Measurements from ENCODE around the gene LECT2. TPM values are rescaled to one million over a fixed set of nuclear protein-coding genes. Genes with fewer than 3 reads are reported as not detected.

Gene LECT2
- polyA plus RNA-seq, 10 donors: 0.28 to 0.90 (median 0.33) TPM; not detected in 7

GRCh38 chr5:135979510-135979909 is 24.7 kb upstream of the LECT2 start:
- DNase-seq: peak; percentile 93 to 96 (median 93)

GRCh38 chr5:135978993-135979392 is 24.2 kb upstream of the LECT2 start:
- DNase-seq: no peak

GRCh38 chr5:135978212-135978631 is 23.4 kb upstream of the LECT2 start:
- DNase-seq: no peak

GRCh38 chr5:135977375-135977928 is 22.7 kb upstream of the LECT2 start:
- DNase-seq: no peak

GRCh38 chr5:135976216-135976615 is 21.4 kb upstream of the LECT2 start:
- no peak for DNase-seq

GRCh38 chr5:135975122-135975521 is 20.3 kb upstream of the LECT2 start:
- no peak for DNase-seq

- no peak for DNase-seq
Observed at GRCh38 chr5:135974021-135974600, 19.3 kb upstream of the LECT2 start.

- DNase-seq: no peak
Observed at GRCh38 chr5:135973323-135974020, 18.7 kb upstream of the LECT2 start.

GRCh38 chr5:135971701-135972100 is 16.9 kb upstream of the LECT2 start:
- DNase-seq: peak in 1 of 3 donors; percentile 68

GRCh38 chr5:135966790-135967189 is 12.0 kb upstream of the LECT2 start:
- no peak for DNase-seq

- no peak for DNase-seq
Observed at GRCh38 chr5:135966165-135966564, 11.4 kb upstream of the LECT2 start.

GRCh38 chr5:135965504-135965903 is 10.7 kb upstream of the LECT2 start:
- DNase-seq: no peak

- peak in 2 of 3 donors; percentile 68 to 79 for DNase-seq
Observed at GRCh38 chr5:135964670-135965320, 10.0 kb upstream of the LECT2 start.

- DNase-seq: no peak
Observed at GRCh38 chr5:135955525-135955924, 742 bp upstream of the LECT2 start.

- no peak for DNase-seq
Observed at GRCh38 chr5:135953850-135954249, 933 bp downstream of the LECT2 start.

- DNase-seq: no peak
Observed at GRCh38 chr5:135952683-135953082, 2.1 kb downstream of the LECT2 start.

GRCh38 chr5:135951807-135952206 is 3.0 kb downstream of the LECT2 start:
- no peak for DNase-seq

- no peak for DNase-seq
Observed at GRCh38 chr5:135951257-135951656, 3.5 kb downstream of the LECT2 start.

- DNase-seq: peak in 1 of 3 donors; percentile 27
Observed at GRCh38 chr5:135950611-135951010, 4.2 kb downstream of the LECT2 start.

GRCh38 chr5:135944967-135945560 is 9.7 kb downstream of the LECT2 start:
- DNase-seq: peak; percentile 80 to 81 (median 80)

- DNase-seq: no peak
Observed at GRCh38 chr5:135944564-135944963, 10.2 kb downstream of the LECT2 start.

- no peak for DNase-seq
Observed at GRCh38 chr5:135942202-135942771, 12.5 kb downstream of the LECT2 start.
